ENCODE results near the gene SH3RF1.

SH3RF1 gene

DNA sequence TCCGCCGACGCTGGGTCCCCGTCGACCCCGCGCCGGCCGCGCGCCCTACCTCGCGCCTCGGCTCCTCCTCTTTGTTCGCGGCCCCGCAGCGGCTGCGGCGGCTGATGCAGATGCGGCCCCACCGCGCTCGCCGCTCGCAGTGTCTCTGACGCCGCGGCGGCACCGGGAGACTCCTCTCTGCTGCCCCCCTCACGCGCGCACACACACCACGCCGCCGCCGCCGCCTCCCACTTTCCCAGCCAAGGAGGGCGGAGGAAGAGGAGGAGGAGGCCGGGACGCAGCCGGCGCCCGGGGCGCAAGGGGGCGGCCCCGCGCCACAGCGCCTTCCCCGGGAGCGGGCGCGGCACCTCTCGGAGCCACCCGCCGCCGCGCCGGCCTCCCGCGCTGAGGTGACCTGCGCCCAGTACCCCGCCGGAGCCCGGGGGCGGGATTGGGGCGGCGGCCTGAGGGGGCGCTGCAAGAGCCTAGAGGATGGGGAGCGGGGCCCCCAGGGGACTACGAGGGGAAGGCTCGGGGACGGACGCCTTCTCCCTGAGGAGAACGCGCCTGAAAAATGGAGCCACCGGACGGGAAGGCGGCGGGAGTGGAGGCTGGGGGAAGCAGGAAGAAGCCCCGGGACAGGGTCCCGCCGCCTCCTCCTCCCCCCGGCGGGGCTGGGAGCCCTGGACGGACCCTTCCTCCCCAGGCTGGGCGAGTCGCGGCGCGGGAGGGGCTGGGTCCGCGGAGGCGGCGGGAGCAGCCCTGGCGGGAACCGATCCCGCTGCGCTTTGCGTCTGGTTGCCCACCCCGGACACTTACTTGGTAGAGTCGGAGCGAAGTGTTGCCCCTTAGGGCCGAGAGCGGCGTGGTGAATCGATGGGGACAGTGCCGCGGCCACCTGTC is at the start of gene SH3RF1:
Gene SH3RF1, minus strand, starts transcription at position 147 of the 882 bp plus-strand sequence. CDS start 1,744 bp downstream, outside the sequence.
- TF ChIP-seq, protein P1, sequence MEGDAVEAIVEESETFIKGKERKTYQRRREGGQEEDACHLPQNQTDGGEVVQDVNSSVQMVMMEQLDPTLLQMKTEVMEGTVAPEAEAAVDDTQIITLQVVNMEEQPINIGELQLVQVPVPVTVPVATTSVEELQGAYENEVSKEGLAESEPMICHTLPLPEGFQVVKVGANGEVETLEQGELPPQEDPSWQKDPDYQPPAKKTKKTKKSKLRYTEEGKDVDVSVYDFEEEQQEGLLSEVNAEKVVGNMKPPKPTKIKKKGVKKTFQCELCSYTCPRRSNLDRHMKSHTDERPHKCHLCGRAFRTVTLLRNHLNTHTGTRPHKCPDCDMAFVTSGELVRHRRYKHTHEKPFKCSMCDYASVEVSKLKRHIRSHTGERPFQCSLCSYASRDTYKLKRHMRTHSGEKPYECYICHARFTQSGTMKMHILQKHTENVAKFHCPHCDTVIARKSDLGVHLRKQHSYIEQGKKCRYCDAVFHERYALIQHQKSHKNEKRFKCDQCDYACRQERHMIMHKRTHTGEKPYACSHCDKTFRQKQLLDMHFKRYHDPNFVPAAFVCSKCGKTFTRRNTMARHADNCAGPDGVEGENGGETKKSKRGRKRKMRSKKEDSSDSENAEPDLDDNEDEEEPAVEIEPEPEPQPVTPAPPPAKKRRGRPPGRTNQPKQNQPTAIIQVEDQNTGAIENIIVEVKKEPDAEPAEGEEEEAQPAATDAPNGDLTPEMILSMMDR (conservative IDR thresholded peaks at IDR 0.05; ENCODE audit: low read depth, low read length), result peak; percentile 19
- H3K4me3 ChIP-seq (ENCODE audit: low read length), result peak within 1 kb of the TSS; percentile 89
- DNase-seq (ENCODE audit: low read depth), result no peak

DNA sequence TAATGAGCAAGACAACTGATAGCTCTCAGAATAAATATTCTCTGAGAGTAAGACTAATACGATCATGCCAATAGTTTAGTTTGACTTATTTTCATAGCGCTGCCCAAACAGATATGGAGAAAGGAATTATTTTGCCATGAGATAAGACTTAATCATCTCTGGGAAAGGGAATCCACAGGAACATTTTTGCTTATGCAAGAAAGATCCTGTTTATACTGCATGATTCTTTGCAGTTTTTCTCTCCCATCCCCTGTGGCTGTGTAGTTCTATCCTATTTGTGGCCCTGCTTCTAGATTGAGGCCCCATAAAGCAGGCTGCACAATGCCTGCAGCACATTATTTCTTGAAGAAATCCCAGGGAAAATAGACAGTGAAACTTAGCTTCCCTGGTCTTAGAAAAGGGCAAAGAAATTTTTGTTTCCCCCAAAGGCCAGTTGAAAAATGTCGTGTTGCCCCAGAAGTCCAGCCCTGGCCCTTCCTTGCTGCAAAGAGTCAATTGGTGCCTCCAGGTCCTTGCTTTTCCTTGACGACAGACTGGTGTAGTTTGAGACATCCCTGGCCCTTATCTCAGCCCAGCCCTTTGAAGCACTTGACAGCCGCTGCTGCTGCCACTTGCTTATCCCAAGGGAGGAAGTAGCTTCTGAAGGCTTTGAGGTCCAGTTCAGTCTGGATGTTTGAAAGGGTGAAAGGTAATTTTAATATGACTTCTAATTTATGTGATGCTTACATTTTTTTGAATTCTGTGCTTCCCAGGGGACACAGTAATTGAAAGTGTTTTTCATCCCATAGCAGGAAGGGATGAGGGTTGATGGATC is 45.0 kb upstream of the SH3RF1 start:
- TF ChIP-seq, protein P1 (conservative IDR thresholded peaks at IDR 0.05; ENCODE audit: low read depth, low read length), result no peak
- H3K4me3 ChIP-seq (ENCODE audit: low read length), result no peak overlapping the region
- no peak for DNase-seq (ENCODE audit: low read depth)

DNA sequence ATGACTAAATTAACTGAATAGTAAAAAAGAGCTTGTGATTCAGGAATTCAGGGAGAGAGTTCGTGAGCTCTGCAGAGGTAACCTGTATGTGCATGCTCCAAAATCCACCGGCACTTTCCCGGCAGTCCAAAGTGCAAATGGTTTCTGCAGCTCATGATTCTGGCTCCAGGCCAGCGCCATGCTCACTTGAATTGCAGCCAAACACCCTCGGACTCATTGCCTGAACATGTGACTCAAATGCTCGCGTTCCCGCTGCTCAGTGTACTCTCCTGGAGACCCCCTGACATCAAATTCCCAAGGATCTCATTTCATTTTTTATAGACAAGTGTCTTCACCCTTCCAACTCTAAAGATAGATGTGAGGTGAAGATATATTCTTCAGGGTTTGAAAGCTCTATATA is 44.1 kb upstream of the SH3RF1 start:
- no peak for DNase-seq (ENCODE audit: low read depth)
- TF ChIP-seq, protein P1 (conservative IDR thresholded peaks at IDR 0.05; ENCODE audit: low read depth, low read length), result no peak
- peak overlapping the region; percentile 9 for H3K4me3 ChIP-seq (ENCODE audit: low read length)

DNA sequence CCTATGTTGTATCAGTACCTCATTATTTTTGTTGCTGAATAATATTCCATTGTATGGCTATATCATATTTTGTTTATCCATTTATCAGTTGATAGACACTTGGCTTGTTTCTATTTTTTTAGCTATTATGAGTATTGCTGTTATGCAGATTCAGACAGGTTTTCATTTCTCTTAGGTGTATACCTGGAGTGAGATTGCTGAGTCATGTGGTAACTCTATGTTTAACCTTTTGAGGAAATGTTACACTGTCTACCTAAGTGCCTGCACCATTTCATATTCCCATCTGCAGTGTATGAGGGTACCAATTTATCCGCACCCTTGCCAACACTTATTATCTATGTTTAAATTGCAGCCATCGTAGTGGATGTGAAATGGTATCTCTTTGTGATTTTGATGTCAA is 43.0 kb upstream of the SH3RF1 start:
- TF ChIP-seq, protein P1 (conservative IDR thresholded peaks at IDR 0.05; ENCODE audit: low read depth, low read length), result no peak
- no peak for DNase-seq (ENCODE audit: low read depth)
- no peak overlapping the region for H3K4me3 ChIP-seq (ENCODE audit: low read length)

DNA sequence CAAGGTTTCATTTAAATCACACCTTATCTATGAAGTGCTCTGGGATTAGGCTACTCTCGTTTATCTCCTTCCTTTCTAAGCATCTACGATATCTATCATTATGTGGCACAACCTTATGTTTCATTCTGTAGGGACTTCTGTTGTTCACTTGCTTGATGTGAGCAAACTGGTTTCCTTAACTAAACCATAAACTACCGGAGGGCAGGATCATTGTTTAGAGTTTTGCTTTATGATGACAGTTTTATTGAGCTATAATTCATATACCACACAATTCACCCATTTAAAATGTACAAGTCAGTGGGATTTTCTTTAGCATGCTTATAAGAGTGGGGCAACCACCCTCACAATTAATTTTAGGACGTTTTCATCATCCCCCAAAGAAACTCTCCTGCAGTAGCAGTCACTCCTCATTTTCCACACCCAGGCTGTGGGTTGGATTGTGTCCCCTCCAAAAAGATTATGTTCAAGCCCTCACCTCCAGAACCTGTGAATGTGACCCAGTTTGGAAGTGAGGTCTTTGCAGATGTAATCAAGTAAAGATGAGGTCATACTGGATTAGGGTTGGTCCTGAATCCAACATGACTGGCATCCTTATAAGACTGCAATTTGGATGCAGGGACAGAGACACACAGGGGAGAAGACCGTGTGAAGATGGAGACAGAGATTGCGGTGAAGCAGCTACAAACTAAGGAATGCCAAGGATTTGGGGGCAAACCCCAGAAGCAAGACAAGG is 42.1 kb upstream of the SH3RF1 start:
- TF ChIP-seq, protein P1 (conservative IDR thresholded peaks at IDR 0.05; ENCODE audit: low read depth, low read length), result no peak
- DNase-seq (ENCODE audit: low read depth), result no peak

DNA sequence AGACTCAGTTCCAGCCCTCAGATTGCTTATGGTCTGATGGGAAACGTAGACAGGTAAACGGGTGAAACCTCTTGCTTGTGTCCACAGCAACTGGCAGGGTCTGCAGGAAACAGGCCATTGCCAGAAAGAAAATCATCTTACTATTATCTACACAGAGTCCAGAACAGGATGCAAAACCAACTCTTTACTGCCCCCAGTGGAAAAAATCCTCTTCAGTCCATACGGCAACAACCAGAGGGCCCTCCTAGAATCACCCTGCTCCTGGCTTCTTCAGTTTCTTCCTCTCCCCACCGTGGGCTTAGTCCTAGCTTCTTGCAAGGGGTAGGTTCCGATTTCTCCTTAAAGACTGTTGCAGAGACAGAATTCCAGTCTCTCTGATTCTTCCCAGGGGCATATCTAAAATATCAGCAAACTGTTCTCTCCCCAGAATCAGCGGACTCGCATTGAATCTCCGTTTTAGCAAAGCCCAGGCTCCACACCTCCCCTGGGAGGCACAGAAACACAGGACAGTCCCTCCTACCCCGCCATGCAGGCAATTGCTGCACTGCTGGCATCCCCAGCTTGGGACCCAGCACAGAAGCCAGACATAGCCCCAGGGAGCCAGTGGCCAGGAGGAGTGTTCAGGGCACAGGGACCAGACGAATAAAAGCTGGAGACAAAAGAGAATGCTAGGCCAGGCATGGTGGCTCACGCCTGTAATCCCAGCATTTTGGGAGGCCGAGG is 41.0 kb upstream of the SH3RF1 start:
- H3K4me3 ChIP-seq (ENCODE audit: low read length), result no peak overlapping the region
- DNase-seq (ENCODE audit: low read depth), result no peak
- TF ChIP-seq, protein P1 (conservative IDR thresholded peaks at IDR 0.05; ENCODE audit: low read depth, low read length), result peak; percentile 65

More for the DNA sequence above, 42.1 kb upstream of the SH3RF1 start:
- no peak overlapping the region for H3K4me3 ChIP-seq (ENCODE audit: low read length)
